Endothelial cell of umbilical vein (primary cell): ENCODE data around the gene SCGB3A1.

ENCODE experiments used
- CTCF ChIP-seq, 2 donors: IDR thresholded peaks; 1 replicate in 1 of 2; 2 replicates in 1 of 2; pipeline ENCODE4 v1.5.1; 2011; ENCODE audit warnings: low read length in 2 of 2, mild to moderate bottlenecking in 2 of 2, moderate library complexity in 2 of 2, control low read depth in 1 of 2, inconsistent platforms in 1 of 2, low read depth in 1 of 2; ENCODE audit not compliant: insufficient read depth in 1 of 2; ENCODE audit errors: extremely low read depth in 1 of 2
- POLR2A ChIP-seq: IDR thresholded peaks from 2 replicates; pipeline ENCODE4 v1.6.1; 2012; ENCODE audit warnings: low read depth, mild to moderate bottlenecking, control low read depth, low read length
- TF ChIP-seq, protein P1 (sequence below): IDR thresholded peaks from 2 replicates; pipeline ENCODE4 v1.6.1; 2011; ENCODE audit not compliant: insufficient read depth, insufficient read length

- TF ChIP-seq CTCF (IDR thresholded peaks at IDR 0.05; ENCODE audit: extremely low read depth in 1 of 2, insufficient read depth in 1 of 2, low read depth in 1 of 2, low read length in 2 of 2) (no peak), POLR2A (no peak)
- TF ChIP-seq, protein P1, sequence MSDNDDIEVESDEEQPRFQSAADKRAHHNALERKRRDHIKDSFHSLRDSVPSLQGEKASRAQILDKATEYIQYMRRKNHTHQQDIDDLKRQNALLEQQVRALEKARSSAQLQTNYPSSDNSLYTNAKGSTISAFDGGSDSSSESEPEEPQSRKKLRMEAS, result no peak
Observed at GRCh38 chr5:180598797-180599589, 7.7 kb upstream of the SCGB3A1 start.
